ENCODE data around the gene EPS8L1.
"Not testable (repeated sequence)": the region's sequence is repeated elsewhere in the genome, so short reads cannot be mapped to it uniquely, and the experiment has no call there.

EPS8L1 gene

DNA sequence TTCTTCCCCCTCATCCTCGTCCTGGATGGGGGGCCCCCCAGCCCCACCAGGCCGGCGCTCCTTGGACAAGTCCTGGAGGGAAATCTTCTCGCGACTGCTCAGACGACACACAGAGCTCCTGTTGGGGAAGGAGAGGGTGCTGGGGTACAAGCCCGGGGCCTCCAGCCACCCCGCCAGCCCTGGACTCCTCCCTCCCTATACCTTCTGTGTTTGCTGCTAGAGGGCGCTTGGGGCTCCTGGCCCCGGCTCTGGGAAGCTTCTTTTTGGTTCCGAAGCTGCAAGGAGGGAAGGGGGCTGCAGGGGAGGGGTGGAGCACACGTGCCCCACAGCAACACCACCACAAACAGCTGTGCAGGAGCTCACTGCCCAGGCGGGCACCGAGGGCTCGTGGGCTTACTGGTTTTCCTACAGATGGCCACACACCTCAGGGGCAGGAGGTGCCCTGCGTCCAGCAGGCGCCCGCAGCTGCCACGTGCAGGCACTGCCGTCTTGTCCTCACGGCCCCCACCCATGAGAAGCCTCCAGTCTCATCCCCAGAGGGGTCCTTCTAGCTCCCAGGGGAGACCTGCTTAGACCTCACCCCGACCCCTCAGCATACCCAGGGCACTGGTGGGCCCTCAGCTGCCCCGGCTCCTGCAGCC, 20.5 kb downstream of the EPS8L1 start:
- DNase-seq, result no peak

DNA sequence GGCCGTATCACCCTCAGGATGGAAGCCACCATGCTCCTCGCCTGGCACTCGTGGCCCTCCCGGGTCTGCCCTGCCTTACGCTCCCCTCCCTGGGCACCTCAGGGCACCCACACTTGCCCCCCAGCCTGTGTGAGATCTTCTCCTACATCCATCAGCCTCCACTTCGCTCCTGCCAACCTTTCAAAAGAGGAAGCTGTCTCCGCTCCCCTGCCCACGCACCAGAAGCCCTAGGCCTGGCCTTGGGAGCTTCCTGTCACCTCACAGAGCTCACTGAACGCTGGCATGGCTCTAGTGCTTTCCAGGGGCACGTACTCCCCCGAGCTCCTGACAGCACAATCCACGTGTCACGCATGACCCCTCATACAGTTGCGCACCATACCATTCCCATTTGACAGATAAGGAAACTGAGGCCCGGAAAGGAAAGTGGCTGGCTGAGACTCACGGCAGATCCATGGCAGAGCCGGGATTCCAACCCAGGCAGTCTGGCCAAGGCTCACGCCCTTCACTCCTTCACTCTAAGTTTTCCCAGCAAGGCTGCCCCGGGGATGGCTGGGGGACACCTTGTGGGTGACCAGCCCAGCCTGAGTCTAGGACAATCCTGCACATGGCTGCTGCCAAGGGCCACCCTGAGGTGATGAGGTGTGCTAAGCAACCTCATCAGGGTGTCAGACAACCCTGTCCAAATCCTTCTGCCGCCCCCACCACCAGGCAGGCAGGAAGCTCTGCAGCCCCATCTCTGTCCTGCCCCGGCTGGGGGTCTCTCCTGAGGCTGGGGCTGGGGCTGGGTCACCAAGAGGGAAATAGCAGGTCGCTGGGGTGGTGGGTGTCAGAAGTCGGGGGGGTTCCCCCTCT, 22.4 kb downstream of the EPS8L1 start:
- no peak for DNase-seq

- no peak for DNase-seq
Observed at GRCh38 chr19:55098716-55099556, 23.3 kb downstream of the EPS8L1 start.

DNA sequence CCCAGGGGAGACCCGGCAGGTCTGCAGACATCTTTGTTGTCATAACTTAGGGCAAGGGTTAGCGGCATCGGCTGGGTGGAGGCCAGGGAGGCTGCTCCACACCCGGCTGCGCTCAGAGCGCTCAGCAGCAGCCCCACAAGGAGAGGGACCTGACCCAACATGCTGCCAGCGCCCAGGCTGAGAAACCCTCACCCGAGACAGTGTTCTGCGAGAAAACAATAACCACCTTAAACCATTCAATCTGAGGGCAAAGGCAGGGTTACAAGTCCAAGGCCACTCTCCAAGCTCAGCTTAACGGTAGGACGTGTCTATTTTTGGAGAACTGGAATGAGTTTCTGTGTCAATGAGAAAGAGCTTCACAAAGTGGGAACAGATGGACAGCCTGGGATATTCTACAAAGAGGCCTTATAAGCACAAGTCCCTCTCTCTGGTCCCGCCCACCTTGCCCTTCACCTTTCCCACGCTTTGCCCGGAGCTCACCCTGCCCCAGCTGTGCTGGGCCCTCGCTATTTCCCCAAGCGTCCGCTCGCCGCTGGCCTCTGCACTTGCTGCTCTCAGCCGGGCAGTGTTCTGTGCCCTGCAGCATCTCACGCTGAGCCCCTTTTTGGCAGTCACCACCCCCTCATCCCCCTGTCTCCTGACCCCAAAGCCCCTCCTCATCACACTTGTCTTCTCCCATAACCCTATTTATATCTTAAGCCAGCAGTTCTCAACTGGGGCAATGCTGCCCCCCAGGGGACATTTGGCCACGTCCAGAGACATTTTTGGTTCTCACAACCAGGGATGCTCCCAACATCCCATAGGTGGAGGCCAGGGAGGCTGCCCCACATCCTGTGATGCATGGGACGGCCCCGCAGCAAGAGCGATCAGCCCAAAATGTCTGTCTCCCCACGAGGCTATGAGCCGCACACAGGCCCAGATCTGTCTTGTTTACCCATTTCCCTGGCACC, 24.2 kb downstream of the EPS8L1 start:
- no peak for DNase-seq

- no peak for DNase-seq
Observed at GRCh38 chr19:55101261-55101660, 25.6 kb downstream of the EPS8L1 start.

- DNase-seq, result no peak
Observed at GRCh38 chr19:55103190-55103589, 27.5 kb downstream of the EPS8L1 start.

DNA sequence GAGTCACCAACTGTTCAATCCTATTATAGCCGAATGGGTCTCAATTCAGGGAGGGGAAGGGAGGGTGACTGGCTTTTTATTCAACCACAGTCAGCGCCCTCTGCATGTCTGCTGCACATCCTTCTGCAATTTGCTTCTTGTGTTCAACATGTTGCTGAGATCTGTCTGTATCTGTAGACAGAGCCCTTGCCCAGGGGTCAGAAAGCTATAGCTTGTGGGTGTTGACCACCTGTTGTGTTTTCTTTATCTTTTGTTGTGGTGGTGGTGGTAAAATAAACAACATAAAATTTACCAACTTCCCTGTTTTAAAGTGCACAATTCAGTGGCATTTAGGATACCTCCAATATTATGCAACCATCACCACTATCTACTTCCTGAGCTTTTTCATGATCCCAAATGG, 29.6 kb downstream of the EPS8L1 start:
- DNase-seq, result no peak

DNA sequence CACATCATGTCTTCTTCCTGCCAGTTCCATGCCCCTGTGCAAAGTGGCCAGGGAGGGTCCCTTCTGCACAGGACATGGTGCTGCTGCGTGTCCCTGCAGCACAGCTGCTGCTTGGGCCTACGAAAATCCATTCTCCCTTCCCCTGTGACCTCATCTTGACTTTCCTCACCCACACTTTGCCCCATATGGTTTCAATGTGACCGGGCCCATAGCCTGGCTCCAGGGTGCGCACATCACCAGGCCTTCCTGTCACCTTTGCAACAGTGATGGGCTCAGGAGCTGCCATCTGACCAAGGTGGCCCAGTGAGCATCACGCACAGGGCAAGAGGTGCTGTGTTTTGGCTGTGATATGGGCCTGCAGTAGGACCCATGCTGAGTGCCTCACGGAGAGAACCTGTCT, 30.9 kb downstream of the EPS8L1 start:
- DNase-seq, result no peak

GRCh38 chr19:55107252-55107651, 31.6 kb downstream of the EPS8L1 start:
- DNase-seq, result not testable (repeated sequence)

DNA sequence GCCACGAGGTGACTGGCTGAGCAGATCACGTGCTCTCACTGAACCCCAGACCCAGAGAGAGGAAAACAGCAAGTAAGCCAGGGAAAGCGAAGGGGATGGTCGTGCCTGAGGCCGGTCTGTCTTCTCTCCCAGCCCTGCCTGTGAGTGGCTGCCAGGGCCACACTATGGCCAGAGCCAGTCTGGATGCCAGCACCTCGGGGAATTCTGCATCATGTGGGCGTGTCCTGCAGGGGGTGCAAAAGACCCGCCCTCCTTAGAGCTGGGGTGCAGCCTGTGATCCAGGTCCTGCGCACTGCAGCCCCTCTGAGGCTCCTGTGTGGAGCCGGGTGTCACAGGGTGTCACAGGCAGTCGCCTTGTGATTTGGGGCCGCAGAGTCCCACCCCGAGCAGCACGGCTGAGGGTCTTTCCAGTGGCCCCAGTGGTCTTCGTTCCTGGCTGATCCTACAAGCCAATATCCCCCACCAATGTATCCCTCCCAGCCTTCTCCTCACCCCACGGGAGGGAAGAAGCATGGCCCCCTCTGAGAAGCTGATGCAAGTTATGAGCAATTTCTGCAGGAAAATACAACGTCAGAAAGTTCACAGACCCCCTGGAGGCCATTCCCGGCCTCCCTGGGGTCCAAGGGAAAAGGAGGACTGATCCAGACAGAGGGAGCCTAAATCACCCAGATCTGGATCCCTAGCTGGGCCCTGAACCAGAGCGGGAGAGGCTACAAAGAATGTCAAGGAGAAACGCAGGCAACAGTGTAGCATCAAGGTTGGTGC, 34.0 kb downstream of the EPS8L1 start:
- DNase-seq, result no peak

DNA sequence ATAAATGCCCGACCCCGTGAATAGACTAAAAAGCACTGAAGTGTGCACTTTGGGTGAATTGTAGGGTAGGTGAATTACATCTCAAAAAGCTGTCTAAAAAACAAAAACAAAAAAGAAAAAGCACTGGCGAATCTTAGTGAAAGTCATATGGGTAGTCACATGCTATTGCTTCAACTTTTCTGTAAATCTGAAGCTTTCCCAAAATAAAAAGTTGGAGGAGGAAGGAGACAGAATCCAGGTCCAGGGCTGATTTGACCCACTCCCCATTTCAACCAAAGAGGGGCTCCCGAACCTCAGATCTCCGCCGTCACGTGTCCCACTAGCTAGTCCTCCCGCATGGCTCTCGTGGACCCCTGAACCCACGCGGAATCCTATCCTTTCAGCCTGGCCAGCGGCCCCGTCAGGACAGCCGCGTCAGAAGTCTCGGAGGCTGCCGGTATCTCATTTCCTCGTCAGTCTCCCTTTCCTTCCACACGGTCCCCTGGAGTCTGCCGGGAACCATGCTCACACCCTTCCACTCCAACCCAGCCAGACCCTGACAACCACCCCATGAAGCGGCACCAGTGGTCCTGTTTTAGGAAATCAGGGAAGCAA, 35.7 kb downstream of the EPS8L1 start:
- no peak for DNase-seq

GRCh38 chr19:55112246-55112776, 36.6 kb downstream of the EPS8L1 start:
- no peak for DNase-seq

- DNase-seq, result no peak
Observed at GRCh38 chr19:55112777-55113569, 37.3 kb downstream of the EPS8L1 start.

- no peak for DNase-seq
Observed at GRCh38 chr19:55113570-55114039, 37.9 kb downstream of the EPS8L1 start.

- DNase-seq, result no peak
Observed at GRCh38 chr19:55114566-55115145, 39.0 kb downstream of the EPS8L1 start.

GRCh38 chr19:55115446-55116065, 39.9 kb downstream of the EPS8L1 start:
- no peak for DNase-seq

GRCh38 chr19:55116232-55116858, 40.7 kb downstream of the EPS8L1 start:
- DNase-seq, result peak; percentile 5 to 20

DNA sequence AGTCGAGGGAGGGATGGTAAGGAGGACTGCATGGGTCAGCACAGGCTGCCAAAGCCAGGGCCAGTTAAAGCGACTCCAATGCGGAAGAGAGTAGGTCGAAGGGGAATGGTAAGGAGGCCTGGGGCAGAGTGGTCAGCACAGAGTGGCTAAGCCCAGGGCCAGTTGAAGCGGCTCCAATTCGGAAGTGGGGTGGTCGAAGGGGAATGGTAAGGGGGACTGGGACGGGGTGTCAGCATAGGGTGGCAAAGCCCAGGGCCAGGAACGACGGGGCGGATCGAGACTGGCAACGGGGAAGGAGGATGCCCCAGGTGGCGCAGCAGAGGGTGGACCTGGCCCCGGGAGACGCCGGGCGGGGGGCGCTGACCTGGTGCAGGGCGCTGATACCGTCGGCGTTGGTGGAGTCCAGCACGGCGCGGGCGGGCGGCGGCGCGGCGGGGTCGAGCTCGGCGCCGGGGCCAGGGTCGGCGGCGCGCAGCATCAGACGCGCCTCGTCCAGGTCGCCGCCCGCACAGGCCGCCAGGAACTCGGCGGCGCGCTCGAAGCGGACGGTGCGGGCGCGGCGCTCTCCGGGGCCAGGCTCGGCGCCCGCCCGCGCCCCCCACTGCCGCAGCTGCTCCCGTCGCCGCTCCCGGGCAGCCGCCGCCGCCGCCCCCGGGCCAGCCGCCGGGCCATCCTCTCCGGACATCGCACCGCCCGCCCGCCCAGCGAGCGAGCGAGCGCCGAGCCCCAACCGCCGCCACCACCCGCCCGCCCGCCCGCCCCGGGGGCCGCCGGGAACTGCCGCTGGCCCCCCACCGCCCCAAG, 41.4 kb downstream of the EPS8L1 start, which contains the start of gene PPP1R12C:
PPP1R12C (minus strand) TSS at position 779 of the 804 bp plus-strand sequence; CDS start at position 685, 94 bp downstream.
- no peak for DNase-seq

All from NCI-H2081 (cell line).